Pancreas (tissue), 10 donors: ENCODE results near the gene C3orf20. TPM values are rescaled to one million over a fixed set of nuclear protein-coding genes. Genes with fewer than 3 reads are reported as not detected.

Experiments
- ATAC-seq, 4 donors: fragments of 200-7000 bp; cut with Tn5 transposase; one replicate each; pipeline versions ENCODE4 v1.8.0 to v1.9.1; 2020; ENCODE audit warnings: mild to moderate bottlenecking in 4 of 4, moderate library complexity in 4 of 4
- DNase-seq, 6 donors: peaks; one replicate each; pipeline ENCODE4 v3.0.0-alpha.2; 2020
- FAIRE-seq: peaks from 2 replicates; lab custom pipeline; 2012; peaks lifted over from hg19 to GRCh38; lab: Jason Lieb, UNC
- H3K27ac ChIP-seq, 4 donors: fragments of 200-600 bp; sonication (generic); 1 replicate in 3 of 4; 2 replicates in 1 of 4; pipeline versions ENCODE4 v1.5.0 to v1.8.0; 2020
- H3K27me3 ChIP-seq, 4 donors: fragments of 200-600 bp; one replicate each; pipeline ENCODE4 v1.8.0; 2021
- H3K36me3 ChIP-seq, 3 donors: fragments of 200-600 bp; sonication (generic) in 1 of 3; one replicate each; pipeline versions ENCODE4 v1.5.0 to v1.8.0; 2020 to 2021
- H3K4me1 ChIP-seq, 3 donors: fragments of 200-600 bp; one replicate each; pipeline ENCODE4 v1.8.0; 2021
- H3K4me3 ChIP-seq, 4 donors: fragments of 200-600 bp; sonication (generic) in 2 of 4; one replicate each; pipeline versions ENCODE4 v1.5.0 to v1.8.0; 2020 to 2021
- H3K9me3 ChIP-seq, 4 donors: fragments of 200-600 bp; one replicate each; pipeline ENCODE4 v1.8.0; 2021
- CTCF ChIP-seq, 4 donors: fragments of 200-600 bp; sonication (generic) in 3 of 4; IDR thresholded peaks; one replicate each; pipeline versions ENCODE4 v1.5.0 to v1.8.0; 2021; ENCODE audit warnings: antibody characterized with exemption in 4 of 4
- WGBS, 2 donors: extraction: QIAGEN DNeasy Blood & Tissue Kit; methylation state at CpG; one replicate each; pipeline ENCODE4 v1.1.7; 2013; 5-methylcytosine and 5-hydroxymethylcytosine counted together
- intact Hi-C, 3 donors: fragments of 100-400 bp; cut with DNase I; formaldehyde crosslinking; loops; one replicate each; pipeline versions ENCODE4 v1.11.1 to v1.14.2; 2022
- polyA plus RNA-seq, 2 donors: library from polyadenylated mRNA; stranded (reverse); fragments of 200-250 nt; gene quantifications; one replicate each; pipeline ENCODE4 v1.2.3, GENCODE V29; 2013
- total RNA-seq, 6 donors: library from RNA; stranded (reverse); fragmentation: NEBNext Ultra II Directional in 4 of 6; extraction: Animal tissue kit (Norgen Biotek cat#: 25700) in 4 of 6; gene quantifications; one replicate each; pipeline versions ENCODE4 v1.2.1 to v1.2.4, GENCODE V29; 2021 to 2023
- donor health status: healthy with polysubstance abuse.
- donor health status: DM: no; HTN: no; CAD: no; lungs with moderate emphysema.
- donor health status: DM: no; HTN: no; CAD: no.
- donor health status: control.
- donor health status: control.
- donor health status: Bipolar disorder and iron deficiency.
- donor health status: DM: yes; HTN: yes; CAD: no.
- donor health status: DM: no; HTN: no; CAD: no.
- donor health status: DM: no; HTN: no; CAD: no.
- donor health status: DM: yes; HTN: yes; CAD: no.

The C3orf20 gene
- total and polyA plus RNA-seq, 8 donors = 0.02 to 0.12 (median 0.06) TPM; not detected in 3

- no peak for ATAC-seq
- DNase-seq = no peak
- no peak overlapping the region for H3K4me3 ChIP-seq
- no peak for FAIRE-seq
- WGBS, 2 donors = 50 to 58% methylated on average over 1 of the region's 1 CpG
- H3K9me3 ChIP-seq = no peaks in the 10 kb centered on the region
- H3K4me1 ChIP-seq = no peaks in the 10 kb centered on the region
- TF ChIP-seq CTCF (IDR thresholded peaks at IDR 0.05) = no peak
- no peaks in the 10 kb centered on the region for H3K27me3 ChIP-seq
- intact Hi-C loops = no loop called here
- no peaks in the 10 kb centered on the region for H3K36me3 ChIP-seq
- no peak overlapping the region for H3K27ac ChIP-seq
These were observed 42.4 kb downstream of the C3orf20 start for GRCh38 chr3:14717307-14717706.

GRCh38 chr3:14718539-14718938, 43.6 kb downstream of the C3orf20 start:
- H3K36me3 ChIP-seq = no peaks in the 10 kb centered on the region
- ATAC-seq (no peak), FAIRE-seq (no peak), DNase-seq (no peak)
- H3K4me3 ChIP-seq = no peak overlapping the region
- no peak overlapping the region for H3K27ac ChIP-seq
- H3K9me3 ChIP-seq = no peaks in the 10 kb centered on the region
- WGBS, 2 donors = 88 to 94% methylated on average over 2 of the region's 2 CpGs
- H3K27me3 ChIP-seq = no peaks in the 10 kb centered on the region
- H3K4me1 ChIP-seq = no peaks in the 10 kb centered on the region
- intact Hi-C loops = no loop called here
- no peak for TF ChIP-seq CTCF (IDR thresholded peaks at IDR 0.05)

GRCh38 chr3:14719006-14719405, 44.1 kb downstream of the C3orf20 start:
- H3K36me3 ChIP-seq = no peaks in the 10 kb centered on the region
- no peak for TF ChIP-seq CTCF (IDR thresholded peaks at IDR 0.05)
- no peaks in the 10 kb centered on the region for H3K4me1 ChIP-seq
- intact Hi-C loops = no loop called here
- WGBS, 2 donors = 91 to 94% methylated on average over 2 of the region's 2 CpGs
- FAIRE-seq (no peak), ATAC-seq (no peak), DNase-seq (no peak)
- H3K9me3 ChIP-seq = no peaks in the 10 kb centered on the region
- H3K27me3 ChIP-seq = no peaks in the 10 kb centered on the region
- H3K4me3 ChIP-seq = no peak overlapping the region
- no peak overlapping the region for H3K27ac ChIP-seq

GRCh38 chr3:14721126-14721864, 46.4 kb downstream of the C3orf20 start:
- no peak for ATAC-seq
- no peak for FAIRE-seq
- no peaks in the 10 kb centered on the region for H3K4me1 ChIP-seq
- no peaks in the 10 kb centered on the region for H3K9me3 ChIP-seq
- no peak for TF ChIP-seq CTCF (IDR thresholded peaks at IDR 0.05)
- no peaks in the 10 kb centered on the region for H3K36me3 ChIP-seq
- H3K4me3 ChIP-seq = no peak overlapping the region
- WGBS, 2 donors = 75 to 82% methylated on average over 8 of the region's 8 CpGs
- no peaks in the 10 kb centered on the region for H3K27me3 ChIP-seq
- intact Hi-C loops = no loop called here
- DNase-seq = no peak
- no peak overlapping the region for H3K27ac ChIP-seq

DNA sequence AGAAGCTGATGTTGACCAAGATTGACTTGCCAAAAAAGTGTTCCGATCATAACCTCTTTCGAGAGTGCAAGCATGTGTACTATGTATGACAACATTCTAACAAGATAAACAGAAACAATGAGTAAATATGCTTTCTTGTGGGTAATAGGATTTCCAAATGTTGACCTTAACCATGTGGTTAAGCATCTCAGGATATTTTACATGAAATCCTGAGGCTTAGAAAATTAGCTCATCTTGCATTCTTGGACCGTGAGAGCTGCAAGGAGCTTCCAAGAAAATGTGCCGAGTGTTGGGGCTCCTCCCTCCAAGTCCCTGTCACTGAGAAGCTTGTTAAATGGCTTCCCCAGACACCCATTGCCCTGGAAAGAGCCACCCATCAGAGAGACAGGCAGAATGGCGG, 50.1 kb downstream of the C3orf20 start:
- H3K4me1 ChIP-seq = no peaks in the 10 kb centered on the region
- H3K36me3 ChIP-seq = no peaks in the 10 kb centered on the region
- no peaks in the 10 kb centered on the region for H3K9me3 ChIP-seq
- WGBS, 2 donors = 79 to 83% methylated on average over 5 of the region's 5 CpGs
- no peaks in the 10 kb centered on the region for H3K27me3 ChIP-seq
- no peak for TF ChIP-seq CTCF (IDR thresholded peaks at IDR 0.05)
- ATAC-seq (peak in 3 of 4 donors; percentile 35 to 63 (median 56)), FAIRE-seq (no peak), DNase-seq (no peak)
- H3K27ac ChIP-seq = no peak overlapping the region
- no peak overlapping the region for H3K4me3 ChIP-seq
- intact Hi-C loops = no loop called here
